Stimulated activated CD4-positive, alpha-beta T cell treated with anti-CD3 and anti-CD28 coated beads, Interleukin-4, amount 100 ng/mL, for 48 hours (primary cell): ENCODE results near the gene ADCY1.

ENCODE experiments used
- DNase-seq, 2 donors: peaks; one replicate each; pipeline ENCODE4 v3.0.0-alpha.2; 2020; ENCODE audit warnings: low read depth in 2 of 2

Gene ADCY1

DNA sequence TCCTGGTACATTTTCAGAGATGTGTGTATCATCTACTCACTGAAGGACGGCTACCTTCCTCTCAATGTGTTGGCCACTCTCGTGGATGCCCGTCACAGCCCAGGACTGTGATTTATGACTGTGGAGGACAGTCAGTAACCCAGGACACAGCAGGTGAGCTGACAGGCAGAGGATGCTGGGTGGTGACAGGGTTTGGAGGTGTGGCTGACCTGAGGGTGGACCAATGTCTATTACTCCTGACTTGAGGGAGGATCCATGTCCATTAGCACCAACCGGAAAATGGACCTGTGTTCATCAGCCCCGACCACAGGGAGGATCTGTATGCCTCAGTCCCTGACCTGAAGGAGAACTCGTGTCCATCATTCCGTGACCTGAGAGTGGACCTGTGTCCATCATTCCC, 96.1 kb downstream of the ADCY1 start:
- DNase-seq, result no peak

DNA sequence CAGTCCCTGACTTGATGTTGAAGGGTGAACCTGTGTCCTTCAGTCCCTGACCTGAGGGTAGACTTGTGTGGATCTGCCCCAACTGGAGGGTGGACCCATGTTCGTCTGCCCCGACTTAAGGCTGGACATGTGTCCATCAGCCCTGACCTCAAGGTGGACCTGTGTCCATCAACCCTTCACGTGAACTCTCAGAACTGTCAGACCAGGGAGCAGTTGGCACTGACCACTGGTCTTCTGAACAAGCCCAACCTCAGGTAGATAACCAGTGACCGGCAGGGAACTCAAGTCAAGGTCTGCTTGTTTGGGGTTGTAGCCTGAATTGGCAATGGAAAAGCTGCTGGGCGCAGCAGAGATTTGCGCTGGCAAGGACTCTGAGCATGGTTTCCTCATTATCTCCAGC, 96.5 kb downstream of the ADCY1 start:
- no peak for DNase-seq

DNA sequence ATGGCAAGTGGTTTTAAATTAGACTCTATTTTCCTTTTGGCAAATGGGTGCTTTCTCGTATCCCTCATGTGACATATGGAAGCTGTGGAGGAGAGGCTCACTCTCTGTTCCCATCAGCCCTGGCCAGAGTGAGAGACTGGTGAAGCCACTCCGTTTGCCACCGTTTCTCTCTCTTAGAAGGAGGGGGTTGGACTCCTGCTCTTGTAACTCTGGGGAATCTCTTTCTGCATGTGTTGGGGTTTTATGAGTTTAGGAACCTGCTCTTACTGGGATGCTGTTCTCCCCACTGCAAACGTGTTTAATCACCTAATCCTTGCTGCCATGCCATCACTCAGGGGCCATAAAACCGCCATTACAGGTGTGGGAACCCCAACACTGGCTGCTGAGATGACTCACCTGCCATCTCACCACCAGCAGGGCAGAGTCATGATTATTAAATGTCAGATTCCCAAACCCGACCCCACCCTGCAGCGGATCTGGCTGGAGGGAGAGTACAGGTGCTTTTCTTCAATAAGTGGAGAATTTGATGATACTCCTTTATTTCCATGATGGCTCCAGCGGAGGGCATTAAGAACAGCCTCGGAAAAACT, 103.2 kb downstream of the ADCY1 start:
- DNase-seq, result no peak

DNA sequence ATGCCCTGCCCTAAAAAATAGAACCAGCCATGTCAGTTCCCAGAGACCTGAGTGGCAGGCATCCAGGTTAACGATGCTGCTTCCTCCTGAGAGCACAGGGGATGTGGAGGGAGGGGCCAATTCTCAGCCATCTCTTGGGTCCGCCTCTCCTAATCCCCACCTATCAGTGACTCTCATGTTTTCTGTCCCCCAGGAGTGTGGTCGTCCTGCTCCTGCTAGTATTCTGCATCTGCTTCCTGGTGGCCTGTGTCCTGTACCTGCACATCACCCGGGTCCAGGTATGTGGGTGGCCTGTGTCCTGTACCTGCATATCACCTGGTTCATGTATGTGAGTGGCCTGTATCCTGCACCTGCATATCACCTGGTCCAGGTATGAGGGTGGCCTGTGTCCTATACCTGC, 105.3 kb downstream of the ADCY1 start:
- no peak for DNase-seq

DNA sequence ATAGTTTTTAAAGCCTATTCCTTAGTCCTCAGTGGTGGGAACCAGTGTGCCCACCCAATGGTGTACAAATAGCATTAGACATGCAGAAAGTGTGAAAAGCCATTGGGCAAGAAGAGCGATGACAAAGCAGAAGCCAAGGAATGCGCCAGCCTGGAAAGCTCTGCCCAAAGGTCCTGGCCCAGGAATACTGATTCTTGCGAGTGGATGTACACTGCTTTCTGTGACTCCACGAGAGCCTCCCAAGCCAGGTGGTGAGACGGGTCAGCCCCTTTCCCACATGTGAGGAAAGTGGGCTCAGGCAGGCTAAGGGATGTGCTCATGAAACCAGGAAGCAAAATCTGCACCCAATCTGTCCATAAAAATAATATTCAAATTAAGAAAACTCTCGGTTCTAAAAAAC, 106.6 kb downstream of the ADCY1 start:
- DNase-seq, result no peak

DNA sequence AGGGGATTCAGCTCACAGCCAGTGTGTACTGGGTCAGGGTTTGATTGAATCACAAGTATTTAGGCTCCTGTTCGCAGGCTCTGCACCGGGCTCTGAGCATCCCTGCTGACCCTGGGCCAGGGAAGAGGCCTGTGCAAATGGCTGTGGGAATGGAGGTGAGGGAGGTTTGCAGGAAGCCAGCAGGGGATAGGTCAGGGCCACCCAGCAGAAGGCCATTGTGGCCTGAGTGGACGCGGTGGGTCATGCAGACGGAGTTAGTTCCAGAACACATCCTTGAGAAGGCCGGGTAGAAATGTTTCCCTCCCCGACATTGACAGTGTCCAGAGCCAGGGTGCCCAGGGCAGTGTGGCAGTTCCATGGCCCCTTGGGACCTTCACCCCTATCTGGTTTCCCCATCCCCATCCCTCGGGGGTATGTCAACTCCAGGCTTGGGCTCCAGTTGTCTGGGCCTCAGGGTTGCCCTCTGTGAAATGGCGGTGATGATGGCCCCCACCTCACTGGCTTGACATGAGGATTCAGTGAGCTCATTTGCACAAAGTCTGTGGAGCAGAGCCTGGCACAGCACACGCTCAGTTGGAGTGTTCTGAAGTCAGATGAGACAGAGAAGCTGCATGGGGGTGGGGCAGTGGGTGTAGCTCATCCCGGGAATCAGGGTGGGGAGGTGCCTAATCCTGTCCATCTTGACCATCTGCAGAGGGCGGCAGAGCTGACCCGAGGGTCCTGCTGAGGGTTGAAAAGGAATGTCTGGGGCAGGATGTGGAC, 107.6 kb downstream of the ADCY1 start:
- no peak for DNase-seq

DNA sequence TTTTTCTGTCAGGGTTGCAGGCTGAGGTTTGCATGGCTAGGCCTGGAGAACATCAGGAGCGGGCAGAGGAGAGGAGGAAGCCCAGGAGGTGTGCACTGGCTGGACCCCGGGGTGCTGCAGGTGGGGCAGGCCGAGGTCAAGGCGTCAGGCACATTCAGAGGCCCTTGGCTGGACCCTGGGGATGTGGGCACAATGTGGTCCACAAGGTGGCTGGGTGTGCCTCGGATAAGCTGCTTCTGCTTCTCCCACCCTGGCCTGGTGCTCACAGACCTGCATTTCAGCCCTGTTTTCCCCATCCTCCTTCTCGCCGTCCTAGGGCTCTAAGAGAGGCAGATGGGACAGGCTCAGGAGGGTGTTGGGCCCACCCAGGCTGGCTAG, 108.2 kb downstream of the ADCY1 start:
- DNase-seq, result no peak

DNA sequence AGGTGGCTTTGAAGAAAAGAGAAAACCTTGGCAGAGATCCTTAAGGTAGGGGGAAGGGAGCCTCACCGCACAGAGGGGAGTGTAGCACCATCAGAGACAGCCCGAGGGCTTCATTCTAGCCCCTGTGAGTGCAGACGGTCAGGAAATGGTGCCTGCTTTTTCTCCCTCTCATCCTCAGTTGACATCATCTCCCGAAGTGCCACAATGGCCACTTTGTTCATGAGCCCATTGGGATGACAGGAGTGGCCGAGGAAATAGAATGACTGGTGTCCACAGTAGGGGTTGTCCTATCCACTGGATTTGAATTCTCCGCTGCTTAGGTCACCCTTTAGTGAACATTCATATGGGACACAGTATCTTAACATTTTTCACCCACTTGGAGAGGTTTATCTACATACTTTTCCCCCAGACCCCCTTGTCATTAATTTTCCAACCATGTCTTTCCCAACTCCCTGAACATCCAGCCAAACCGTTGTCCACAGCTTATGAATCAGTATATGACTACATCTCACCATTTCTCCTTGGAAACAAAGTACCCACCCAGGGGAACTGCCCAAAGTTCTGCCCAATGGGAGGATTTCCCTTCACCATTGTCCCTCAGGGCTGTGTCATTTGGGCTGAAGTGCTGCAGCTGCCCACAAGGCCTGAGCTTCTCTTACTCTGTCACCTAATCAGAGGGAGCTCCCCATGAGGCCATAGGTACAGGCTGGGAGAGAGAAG, 108.8 kb downstream of the ADCY1 start:
- DNase-seq, result no peak

DNA sequence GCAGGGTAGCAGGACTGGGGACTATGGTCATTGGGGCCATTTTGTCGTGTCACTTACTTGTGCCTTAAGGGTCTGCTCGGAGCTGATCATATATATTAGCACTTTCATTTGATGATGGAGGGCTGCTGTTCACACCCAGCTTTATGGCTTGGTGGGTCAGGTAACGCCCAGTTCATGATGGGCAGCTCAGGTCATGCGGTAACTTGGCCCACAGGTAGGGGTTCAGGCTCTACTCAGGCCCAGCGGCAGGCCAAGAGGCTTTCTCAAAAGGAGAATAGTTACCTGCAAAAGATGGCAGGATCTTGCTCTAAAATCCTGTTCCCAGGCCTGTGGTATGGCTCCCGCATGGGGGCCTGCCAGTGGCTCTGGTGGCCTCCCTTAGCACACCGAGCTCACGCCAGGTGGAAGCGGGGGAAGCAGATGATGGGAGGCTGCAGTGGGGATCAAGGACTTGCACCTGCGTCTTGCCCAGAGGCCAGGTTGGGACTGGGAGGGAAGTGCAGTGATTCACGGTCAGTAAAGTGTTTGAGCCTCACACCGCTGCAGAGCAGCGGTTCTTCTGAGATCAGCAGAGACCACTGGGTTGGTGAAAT, 109.5 kb downstream of the ADCY1 start:
- no peak for DNase-seq

DNA sequence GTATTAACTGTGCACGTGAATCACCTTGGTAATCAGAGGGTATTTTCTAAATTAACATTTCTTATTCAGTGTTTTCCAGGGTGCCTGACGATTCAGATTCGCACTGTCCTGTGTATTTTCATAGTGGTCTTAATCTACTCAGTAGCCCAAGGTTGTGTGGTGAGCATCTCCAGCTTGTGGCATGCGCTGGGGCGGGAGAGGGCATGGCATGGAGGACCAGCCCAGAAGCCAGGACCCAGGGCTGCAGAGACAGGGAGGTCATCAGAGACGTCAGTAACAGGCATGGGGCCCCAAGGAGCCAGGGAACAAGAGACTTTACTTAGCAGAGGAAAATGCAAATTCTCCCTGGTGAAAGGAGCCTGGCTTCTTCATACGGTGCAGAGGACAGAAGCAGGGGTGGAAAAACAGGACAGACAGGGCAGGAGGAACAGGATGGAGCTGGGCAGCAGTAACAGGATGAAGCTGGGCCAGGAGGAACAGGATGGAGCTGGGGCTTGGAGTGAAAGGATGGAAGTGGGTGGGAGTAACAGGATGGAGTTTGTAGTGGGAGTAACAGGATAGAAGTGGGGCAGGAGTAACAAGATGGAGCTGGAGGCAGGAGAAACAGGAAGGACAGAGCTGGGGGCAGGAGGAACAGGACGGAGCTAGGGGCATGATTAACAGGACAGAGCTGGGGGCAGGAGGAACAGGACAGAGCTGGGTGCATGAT, 110.9 kb downstream of the ADCY1 start:
- no peak for DNase-seq

DNA sequence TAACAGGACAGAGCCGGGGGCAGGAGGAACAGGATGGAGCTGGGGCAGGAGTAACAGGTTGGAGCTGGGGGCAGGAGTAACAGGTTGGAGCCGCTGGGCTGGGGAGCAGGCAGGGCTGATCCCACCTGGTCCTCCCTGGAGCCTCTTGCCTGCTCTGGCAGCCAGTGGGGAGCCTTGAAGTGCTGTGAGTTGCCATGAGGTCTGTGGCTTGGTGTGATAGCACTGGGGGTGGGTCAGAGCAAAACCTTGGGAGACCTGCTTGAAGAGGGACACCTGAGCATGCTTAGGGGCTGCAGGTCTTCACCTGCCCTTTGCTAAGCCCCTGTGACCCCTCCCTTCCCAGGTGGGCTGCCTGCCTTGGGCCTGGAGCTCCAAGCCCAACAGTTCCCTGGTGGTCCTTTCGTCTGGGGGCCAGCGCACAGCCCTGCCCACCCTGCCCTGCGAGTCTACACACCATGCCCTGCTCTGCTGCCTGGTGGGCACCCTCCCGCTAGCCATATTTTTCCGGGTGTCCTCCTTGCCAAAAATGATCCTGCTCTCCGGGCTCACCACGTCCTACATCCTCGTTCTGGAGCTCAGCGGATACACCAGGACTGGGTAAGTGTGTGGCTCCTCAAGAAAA, 111.6 kb downstream of the ADCY1 start:
- DNase-seq, result no peak

DNA sequence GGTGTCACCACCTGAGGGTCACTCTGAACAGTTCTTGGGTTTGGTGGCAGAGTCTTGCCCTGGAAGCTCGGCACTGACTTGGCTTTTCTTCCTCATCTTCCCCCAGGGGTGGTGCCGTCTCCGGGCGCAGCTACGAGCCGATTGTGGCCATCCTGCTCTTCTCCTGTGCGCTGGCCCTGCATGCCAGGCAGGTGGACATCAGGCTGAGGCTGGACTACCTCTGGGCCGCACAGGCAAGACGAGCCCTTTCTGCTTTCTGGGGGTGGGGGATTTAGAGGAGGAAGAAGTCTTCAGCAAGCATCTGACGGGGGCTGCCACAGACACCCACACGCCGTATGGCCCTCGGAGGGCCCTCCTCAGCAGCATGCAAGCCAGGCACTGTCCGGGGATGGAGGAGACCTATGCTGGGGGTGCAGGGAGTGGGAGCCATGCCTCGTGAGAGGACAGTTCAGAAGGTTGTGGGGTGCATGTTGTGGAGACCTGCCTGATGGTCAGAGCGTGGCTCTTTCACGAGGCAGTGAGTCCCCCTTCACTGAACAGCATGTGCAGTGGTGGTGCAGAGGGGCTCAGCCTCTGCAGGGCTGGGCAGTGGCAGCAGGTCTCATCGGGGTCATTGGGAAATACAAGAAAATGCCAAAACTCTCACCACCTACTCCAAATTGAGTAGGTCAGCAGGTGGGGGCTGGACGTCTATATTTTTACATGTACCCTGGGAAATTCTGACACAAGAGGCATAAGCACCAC, 112.4 kb downstream of the ADCY1 start:
- no peak for DNase-seq

DNA sequence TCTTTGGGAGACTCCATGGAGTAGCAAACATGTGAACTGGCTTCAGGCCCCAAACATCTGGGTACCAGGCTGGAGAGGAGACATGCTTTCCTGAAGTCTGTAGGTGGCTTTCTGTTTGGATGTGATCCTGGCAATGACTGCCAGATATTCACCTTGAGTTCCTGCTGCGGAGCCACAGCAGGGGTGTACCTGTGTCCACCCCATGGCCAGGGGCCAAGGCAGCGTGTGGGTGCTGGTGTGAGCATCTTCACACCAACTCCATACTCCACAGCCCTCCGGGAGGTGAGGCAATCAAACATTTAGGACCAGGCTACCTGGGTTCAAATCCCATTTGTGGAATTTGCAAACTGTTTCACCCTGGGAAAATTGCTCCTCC, 113.0 kb downstream of the ADCY1 start:
- DNase-seq, result no peak

DNA sequence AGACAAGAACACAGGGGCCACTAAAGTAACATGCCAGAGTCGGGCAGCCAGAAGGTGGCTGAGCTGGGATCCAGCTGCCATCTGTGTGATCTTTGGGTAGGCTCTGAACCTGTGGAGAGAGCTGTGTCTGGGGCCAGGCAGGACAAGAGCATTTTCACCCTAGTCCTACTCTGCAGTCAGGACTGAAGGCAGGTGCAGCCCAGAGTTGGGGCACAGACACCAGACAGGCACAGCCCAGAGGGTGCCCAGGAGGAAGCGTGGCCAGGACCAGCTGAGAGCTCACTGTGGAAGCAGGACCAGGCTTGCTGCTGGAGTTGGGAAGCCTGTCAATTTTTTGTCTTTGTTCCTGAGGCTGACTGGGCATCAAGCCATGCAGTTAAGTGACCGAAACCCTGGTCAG, 113.6 kb downstream of the ADCY1 start:
- no peak for DNase-seq

DNA sequence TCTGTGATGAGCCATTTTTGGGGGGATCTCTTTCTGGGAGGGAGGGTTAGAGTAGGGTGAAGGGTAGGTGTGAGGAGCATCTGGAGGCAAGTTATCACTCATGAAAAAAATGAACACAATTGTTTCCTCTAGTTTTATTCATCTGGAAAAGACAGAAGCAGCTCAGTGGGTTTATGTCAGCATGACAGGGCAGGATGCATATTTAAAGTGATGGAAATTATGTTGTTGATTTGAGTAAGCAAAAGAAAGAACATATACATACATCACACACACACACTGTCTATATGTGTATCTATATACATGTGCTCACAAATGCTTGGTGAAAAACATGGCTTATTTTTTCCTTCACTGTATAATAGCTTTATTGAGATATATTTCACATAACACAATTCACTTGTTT, 114.2 kb downstream of the ADCY1 start:
- DNase-seq, result no peak

DNA sequence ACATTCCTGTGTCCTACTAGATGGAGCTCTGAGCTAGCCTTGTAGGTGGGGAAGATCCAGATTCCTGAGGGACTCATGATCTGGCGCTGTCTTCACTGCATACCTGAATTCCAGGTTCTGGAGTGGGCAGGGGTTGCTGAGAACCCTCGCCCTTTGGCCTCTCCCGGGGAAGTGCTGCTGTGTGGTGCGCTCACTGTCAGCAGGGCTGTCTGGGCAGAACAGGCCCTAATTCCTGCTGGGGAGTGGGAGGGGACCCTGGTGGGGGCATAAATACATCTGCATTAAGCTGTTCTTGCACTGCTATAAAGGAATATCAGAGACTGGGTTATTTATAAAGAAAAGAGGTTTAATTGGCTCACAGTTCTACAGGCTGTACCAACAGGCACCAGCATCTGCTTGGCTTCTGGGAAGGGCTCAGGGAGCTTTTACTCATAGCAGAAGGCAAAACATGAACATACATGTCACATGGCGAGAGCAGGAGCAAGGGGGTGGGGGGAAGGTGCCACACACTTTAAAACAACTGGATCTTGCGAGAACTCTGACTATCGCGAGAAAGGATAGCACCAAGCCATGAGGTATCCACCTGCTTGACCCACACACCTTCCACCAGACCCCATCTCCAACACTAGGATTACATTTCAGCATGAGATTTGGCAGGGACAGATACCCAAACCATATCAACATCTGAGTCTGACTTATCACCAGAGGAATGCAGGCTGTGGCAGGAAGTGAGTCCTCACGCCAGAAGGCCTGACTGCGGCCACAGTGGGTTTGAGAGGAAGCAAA, 115.0 kb downstream of the ADCY1 start:
- no peak for DNase-seq

DNA sequence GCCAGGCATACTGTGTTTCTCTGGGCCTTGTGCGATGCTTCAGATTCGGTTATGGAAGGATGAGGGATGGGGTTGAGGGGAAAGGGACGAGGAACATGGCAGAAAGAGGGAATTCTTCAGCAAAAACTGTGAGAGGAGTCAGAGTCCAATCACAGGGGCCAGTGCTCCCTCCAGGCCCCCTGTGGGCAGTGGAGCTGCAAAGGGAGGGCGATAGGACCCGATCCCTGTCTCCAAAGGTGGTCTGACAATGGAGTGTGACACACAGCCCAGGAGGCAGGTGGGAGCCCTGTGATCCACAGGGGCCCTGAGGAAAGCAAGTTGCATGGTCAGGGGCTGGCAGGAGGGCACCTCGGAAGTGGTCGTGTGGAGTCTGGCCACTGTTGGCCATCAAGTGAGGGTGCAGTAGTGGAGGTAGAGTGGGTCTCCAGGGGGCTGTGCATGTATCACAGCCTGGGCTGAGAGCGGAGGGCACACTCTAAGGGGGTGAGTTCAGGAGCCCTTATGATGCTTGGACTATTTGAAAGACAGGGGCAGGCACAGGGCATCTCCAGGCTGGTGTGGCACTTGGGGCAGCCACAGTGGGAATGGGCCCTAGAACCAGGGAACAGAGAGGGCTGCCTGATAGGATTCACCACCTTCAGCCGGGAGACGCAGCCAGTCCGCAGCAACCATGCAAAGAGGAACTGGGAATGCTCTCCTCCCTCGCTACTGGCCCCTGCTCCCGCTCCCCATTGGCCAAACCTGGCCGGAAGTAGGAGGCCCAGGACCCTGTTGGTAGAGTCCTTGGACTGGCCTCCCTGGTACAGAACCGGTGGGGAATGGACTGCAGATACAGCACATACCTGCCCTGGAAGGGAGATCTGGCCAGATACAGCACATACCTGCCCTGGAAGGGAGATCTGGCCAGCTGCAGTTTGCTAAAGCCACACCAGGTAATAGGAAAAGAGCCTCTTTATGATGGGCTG, 115.9 kb downstream of the ADCY1 start:
- DNase-seq, result no peak

DNA sequence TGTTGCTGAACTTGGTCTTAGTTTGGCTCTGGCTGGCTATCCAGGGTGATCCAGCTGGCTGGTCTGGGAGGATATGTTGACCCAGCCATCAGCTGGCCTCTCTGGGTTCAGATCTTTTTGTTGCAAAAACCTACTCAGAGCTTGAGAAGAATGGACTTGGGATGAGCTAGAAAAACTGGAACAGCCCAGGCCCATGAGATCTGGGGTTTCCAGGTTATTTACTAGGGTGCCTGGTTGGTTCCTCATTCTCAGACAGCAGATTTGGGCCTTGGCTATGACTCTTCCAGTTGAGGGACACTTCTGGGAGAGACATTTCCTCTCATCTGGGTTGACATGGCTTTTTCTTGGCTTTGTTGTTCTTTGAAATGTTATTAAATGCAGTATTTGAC, 116.6 kb downstream of the ADCY1 start:
- no peak for DNase-seq

DNA sequence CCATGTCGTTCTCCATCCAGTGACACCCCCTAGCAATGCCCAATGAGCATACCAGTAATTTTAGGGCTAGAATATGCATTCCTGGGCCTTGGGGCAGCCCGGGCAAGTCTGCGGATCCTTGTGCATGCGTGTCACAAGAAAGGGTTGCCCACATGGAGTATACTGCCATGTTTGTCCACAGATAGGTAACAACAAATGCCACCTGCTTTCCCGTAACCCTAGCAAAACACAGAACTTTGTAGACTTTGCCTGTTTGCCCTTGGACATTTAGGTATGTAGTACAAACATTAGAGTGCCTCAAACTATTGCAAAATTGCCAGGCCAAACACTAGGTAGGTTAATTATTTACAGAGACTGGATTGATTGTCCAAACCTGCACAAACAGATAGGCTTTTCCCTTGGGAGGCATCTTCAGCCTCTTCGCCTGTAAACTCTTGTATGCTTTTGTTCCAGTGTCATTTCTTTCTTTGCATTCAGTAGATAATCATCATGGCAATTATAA, 117.0 kb downstream of the ADCY1 start:
- no peak for DNase-seq
